Activated CD4-positive, alpha-beta T cell treated with anti-CD3 and anti-CD28 coated beads, Interleukin-2, amount 50 U/mL, for 48 hours (primary cell): ENCODE data around the gene ME3.

Experiments used
- DNase-seq, 2 experiments: peaks; one replicate each; pipeline ENCODE4 v3.0.0-alpha.2; 2020

Gene ME3

GRCh38 chr11:86617502-86617901 lies 54.9 kb downstream of the ME3 start:
- DNase-seq, result no peak

GRCh38 chr11:86615487-86615886 lies 56.9 kb downstream of the ME3 start:
- DNase-seq, result no peak

GRCh38 chr11:86610559-86611341 lies 61.7 kb downstream of the ME3 start:
- no peak for DNase-seq

GRCh38 chr11:86608251-86608799 lies 64.1 kb downstream of the ME3 start:
- DNase-seq, result peak; percentile 42 to 58

- DNase-seq, result no peak
Observed at GRCh38 chr11:86606836-86607481, 65.5 kb downstream of the ME3 start.

GRCh38 chr11:86606270-86606835 lies 66.1 kb downstream of the ME3 start:
- no peak for DNase-seq

- no peak for DNase-seq
Observed at GRCh38 chr11:86596861-86597586, 75.4 kb downstream of the ME3 start.

GRCh38 chr11:86595955-86596354 lies 76.5 kb downstream of the ME3 start:
- no peak for DNase-seq

- DNase-seq, result no peak
Observed at GRCh38 chr11:86595451-86595850, 77.0 kb downstream of the ME3 start.

GRCh38 chr11:86594746-86595145 lies 77.7 kb downstream of the ME3 start:
- DNase-seq, result no peak

GRCh38 chr11:86593833-86594232 lies 78.6 kb downstream of the ME3 start:
- no peak for DNase-seq

- DNase-seq, result peak; percentile 90 to 94
Observed at GRCh38 chr11:86592659-86593451, 79.6 kb downstream of the ME3 start.

- DNase-seq, result no peak
Observed at GRCh38 chr11:86592047-86592591, 80.3 kb downstream of the ME3 start.

- DNase-seq, result no peak
Observed at GRCh38 chr11:86591631-86592030, 80.8 kb downstream of the ME3 start.

- DNase-seq, result no peak
Observed at GRCh38 chr11:86589856-86590589, 82.4 kb downstream of the ME3 start.

- DNase-seq, result no peak
Observed at GRCh38 chr11:86589204-86589603, 83.2 kb downstream of the ME3 start.

GRCh38 chr11:86588566-86589090 lies 83.8 kb downstream of the ME3 start:
- DNase-seq, result no peak

GRCh38 chr11:86587264-86588193 lies 84.9 kb downstream of the ME3 start:
- no peak for DNase-seq

- DNase-seq, result no peak
Observed at GRCh38 chr11:86586307-86586706, 86.1 kb downstream of the ME3 start.

- no peak for DNase-seq
Observed at GRCh38 chr11:86582898-86583297, 89.5 kb downstream of the ME3 start.
